IPS-18c (cell line): Measurements from ENCODE around the gene MB.

Source experiments
- H3K4me3 ChIP-seq: 2 replicates; pipeline ENCODE4 v1.7.0; 2013; ENCODE audit warnings: low read depth, mild to moderate bottlenecking, low read length, moderate library complexity; ENCODE audit not compliant: insufficient read depth
- H3K9me3 ChIP-seq: one replicate; pipeline ENCODE4 v1.6.1; 2013; ENCODE audit warnings: mild to moderate bottlenecking, low read length, moderate library complexity; ENCODE audit not compliant: control insufficient read depth, insufficient read depth

MB gene

GRCh38 chr22:35572556-35572955 lies 44.6 kb downstream of the MB start:
- H3K9me3 ChIP-seq, result no peaks in the 10 kb centered on the region
- H3K4me3 ChIP-seq, result no peak overlapping the region

- no peaks in the 10 kb centered on the region for H3K9me3 ChIP-seq
- no peak overlapping the region for H3K4me3 ChIP-seq
Measured at GRCh38 chr22:35570686-35571194, 46.4 kb downstream of the MB start.

- Histone ChIP-seq H3K4me3 (no peak overlapping the region), H3K9me3 (no peaks in the 10 kb centered on the region)
Measured at GRCh38 chr22:35569916-35570315, 47.2 kb downstream of the MB start.

DNA sequence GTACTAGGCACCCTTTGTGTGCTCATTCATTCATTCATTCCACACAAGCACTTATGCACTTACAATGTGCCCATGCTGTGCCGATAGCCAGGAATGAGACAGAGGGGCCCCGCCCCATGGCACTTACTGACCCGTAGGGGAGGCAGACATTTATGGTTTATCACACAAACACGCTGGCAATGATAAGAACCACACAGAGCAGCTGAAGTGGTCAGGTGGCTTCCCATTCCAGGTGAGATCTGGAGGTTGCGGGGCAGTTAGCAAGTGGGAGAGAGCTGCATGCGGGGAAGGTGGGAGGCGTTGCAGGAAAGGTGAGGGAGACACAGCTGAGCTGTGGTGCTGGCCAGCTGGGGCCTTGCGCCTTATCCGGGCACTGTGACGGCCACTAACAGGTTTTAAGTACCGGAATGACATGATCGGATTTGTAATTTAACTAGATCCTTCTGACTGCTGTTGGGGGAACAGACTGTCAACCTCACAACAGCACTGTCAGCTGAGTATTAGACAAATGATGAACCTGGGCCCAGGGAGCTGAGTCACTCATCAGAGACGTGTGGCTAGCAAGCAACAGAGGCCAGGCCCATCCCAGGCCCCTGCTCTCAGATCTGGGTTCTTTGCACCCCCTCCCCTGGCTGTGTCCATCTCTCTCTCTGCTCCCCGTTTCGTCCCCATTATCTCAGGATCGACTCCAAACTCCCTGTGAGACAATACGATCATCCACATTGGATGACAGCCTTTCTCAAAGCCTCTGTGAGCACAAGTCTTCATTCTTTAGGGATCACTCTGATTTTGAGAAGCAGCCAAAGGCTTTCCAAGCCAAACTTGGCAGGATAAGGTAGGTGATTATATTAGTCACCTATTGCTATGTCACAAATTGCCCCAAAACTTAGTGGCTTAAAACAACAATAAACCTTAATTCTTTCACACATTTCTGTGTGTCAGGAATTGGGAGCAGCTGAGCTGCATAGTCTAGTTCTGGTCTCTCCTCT lies 48.1 kb downstream of the MB start:
- no peak overlapping the region for H3K4me3 ChIP-seq
- no peaks in the 10 kb centered on the region for H3K9me3 ChIP-seq

- Histone ChIP-seq H3K9me3 (no peaks in the 10 kb centered on the region), H3K4me3 (no peak overlapping the region)
Measured at GRCh38 chr22:35567351-35568141, 49.6 kb downstream of the MB start.

DNA sequence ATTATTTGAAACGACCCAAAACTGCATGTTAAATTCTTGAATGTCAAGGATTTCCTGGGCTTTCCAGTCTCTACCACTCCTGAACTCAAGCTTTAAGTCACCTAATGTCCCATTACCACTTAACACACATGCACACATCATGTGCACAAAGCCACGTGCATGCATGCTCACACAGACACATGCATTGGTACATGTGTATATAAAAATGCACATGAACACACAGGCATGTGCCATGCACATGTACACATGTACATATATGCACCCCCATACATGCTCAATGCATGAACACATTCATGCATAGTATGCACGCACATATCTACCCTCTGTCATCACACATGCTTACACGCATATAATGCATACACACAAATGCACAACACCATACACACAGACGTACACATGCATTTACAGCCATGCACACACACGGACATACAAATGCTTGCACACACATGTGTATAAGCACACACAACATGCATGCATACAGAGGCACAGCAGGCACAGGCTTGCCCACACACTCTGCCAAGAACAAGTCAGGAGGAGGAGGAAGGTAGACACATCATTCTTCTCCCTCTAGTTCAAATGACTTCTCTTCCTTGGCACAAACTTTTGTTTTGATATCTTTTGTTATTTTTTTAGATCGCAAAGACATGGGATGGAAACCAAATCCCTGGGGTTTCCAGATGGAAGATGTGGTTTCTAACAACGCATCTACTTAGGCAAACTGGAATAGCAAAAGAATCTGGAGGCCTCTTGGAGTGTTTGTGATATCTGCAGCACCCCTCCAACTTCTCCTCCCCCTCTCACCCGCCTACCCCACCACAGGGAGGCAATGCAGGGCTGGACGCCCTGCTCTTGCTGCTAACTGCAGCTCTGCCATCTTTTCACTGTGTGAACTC lies 51.9 kb downstream of the MB start:
- Histone ChIP-seq H3K4me3 (no peak overlapping the region), H3K9me3 (no peaks in the 10 kb centered on the region)

DNA sequence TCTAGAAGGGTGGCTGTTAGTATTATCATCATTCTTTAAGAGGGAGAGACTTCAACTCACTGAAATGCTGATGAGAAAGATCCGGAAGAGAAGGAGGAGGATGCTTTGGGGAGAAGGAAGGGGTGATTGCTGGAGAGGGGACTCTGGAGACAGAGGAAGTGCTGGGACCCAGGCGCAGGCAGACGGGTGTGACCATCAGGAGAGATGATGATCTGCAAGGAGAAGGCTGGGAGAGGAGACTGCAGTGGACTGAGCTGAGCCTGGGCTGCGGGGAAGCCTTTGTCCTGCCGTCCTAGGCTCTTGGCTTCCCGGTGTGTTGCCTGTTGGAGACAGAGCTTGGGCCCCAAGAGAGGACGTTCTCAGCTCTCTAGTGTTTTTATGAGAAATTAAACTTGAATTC lies 53.9 kb downstream of the MB start:
- H3K4me3 ChIP-seq, result no peak overlapping the region
- H3K9me3 ChIP-seq, result no peaks in the 10 kb centered on the region

GRCh38 chr22:35561796-35562526 lies 55.2 kb downstream of the MB start:
- Histone ChIP-seq H3K4me3 (0 out of 2 replicates have a peak overlapping the region, but pooled peaks have one; percentile 1), H3K9me3 (no peaks in the 10 kb centered on the region)

DNA sequence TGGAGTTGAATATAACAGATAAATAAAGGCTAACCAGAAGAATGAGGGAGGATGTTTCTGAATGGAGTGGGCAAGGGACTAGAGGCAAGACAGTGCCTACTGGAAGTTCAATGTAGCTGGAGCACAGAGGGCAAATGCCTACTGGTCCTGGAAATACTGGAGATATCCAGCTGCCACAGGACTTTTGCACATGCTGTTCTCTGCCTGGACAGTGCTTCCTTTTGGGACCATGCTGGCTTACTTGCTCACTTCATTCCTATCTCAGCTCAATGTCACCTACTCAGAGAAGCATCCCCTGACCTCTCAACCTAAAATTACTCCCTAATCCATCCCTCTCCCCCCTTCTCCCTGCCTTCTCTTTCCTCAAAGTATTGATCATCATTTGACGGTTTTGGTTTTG lies 56.3 kb downstream of the MB start:
- no peaks in the 10 kb centered on the region for H3K9me3 ChIP-seq
- H3K4me3 ChIP-seq, result no peak overlapping the region

DNA sequence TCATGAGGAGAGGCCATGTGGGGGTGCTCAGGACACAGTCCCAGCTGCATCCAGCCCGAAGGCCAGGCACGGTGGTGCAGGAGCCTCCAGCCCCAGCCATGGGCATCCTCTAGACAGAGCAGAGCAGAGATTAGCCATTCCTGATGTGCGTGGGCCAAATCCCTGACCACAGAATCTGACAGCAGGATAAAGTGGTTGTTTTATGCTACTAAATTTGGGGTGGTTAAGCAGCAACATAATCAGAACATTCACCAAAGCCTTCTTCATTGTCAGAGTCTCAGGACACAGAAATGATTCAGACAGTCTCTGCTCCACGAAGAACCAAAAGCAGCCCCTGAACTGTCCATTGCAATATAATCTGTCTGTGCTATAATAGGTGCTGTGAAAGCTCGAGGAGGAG lies 56.8 kb downstream of the MB start:
- Histone ChIP-seq H3K9me3 (no peaks in the 10 kb centered on the region), H3K4me3 (no peak overlapping the region)

GRCh38 chr22:35559354-35560005 lies 57.6 kb downstream of the MB start:
- no peaks in the 10 kb centered on the region for H3K9me3 ChIP-seq
- no peak overlapping the region for H3K4me3 ChIP-seq

DNA sequence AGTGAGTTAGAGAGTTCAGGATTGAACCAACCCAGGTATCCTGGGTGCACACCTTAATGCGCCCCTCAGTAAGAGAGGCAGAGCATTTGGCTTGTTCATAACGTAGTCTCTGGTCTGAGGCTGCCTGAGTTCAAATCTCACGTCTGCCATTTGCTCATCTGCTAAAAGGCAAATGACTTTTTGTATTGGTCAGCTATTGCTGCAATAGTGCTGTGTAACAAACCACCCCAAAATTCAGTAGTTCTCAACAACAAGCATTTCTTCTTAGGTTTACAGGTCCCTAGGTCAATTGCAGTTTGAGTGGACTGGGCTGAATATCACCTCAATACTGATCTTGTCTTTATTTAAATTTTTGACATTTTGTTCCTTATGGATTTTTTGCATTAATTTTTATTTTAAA lies 58.4 kb downstream of the MB start:
- Histone ChIP-seq H3K4me3 (no peak overlapping the region), H3K9me3 (no peaks in the 10 kb centered on the region)

DNA sequence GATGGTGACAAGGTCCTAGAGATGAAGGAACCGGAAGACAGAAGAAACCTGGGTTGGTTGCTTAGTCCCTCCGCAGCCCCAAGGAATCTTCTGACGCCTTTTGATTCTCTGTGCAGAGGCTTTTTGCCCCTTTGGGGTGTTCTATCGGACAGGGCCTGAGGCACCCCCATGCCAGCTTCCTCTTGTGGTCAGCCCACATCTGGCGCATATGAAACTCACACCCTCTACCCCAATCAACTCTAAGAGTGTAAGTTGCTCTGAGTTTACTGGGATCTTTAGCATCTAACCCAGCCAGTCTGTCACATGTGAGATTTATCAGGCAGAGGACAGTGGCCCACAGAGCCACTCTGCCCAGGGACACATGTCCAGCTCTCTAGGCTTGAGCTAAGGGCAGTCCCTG lies 59.1 kb downstream of the MB start:
- Histone ChIP-seq H3K4me3 (no peak overlapping the region; the same call in 1 of the 2 replicates), H3K9me3 (no peaks in the 10 kb centered on the region)
